ENCODE results near the gene FAM163B.
A peak's percentile ranks its signal among the peaks of the same experiment; 100 is the strongest.

Gene FAM163B

DNA sequence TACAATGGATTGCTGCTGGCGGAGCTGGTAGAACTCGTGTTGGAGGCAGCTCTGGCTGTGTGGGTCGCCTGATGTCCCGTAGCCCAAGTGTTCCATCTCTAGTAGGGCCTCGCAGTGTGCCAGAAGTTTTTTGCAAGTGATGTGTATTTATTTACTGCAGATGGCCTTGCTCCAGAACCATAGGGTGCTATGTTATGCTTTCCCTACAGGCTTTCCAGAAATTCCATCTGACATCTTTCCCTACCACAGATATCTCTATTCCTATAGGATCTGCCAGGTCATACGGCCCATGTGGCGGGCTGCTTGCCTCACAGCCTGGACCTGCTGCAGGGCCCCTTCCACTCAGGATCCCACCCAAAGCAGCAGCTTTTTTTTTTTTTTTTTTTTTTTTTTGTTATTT lies 57.7 kb downstream of the FAM163B start:
- no peak for DNase-seq (ENCODE audit: low read depth in 2 of 3, low spot score in 2 of 3)

- no peak for DNase-seq (ENCODE audit: low read depth in 2 of 3, low spot score in 2 of 3)
Observed at GRCh38 chr9:133547116-133547515, 62.1 kb downstream of the FAM163B start.

DNA sequence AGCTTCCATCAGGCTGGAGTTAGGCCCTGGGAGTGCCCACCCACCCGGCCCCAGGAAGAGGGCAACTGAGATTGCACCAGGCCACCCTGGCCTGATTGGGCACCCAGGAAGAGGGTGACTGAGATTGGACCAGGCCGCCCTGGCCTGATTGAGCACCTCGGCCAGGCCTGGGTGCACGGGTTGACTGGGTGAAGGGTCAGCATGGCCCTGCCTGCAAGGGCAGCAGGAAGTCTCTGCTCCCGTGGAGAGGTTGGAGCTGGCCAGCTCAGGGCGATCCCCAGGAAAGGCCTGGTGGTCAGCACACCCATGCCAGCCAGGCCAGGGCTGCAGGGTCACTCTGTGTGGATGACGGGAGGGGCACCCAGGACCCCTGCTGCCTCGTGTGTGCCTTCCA lies 62.9 kb downstream of the FAM163B start:
- DNase-seq (ENCODE audit: low read depth in 2 of 3, low spot score in 2 of 3), result no peak

- no peak for DNase-seq (ENCODE audit: low read depth in 2 of 3, low spot score in 2 of 3)
Observed at GRCh38 chr9:133545494-133546286, 63.5 kb downstream of the FAM163B start.

DNA sequence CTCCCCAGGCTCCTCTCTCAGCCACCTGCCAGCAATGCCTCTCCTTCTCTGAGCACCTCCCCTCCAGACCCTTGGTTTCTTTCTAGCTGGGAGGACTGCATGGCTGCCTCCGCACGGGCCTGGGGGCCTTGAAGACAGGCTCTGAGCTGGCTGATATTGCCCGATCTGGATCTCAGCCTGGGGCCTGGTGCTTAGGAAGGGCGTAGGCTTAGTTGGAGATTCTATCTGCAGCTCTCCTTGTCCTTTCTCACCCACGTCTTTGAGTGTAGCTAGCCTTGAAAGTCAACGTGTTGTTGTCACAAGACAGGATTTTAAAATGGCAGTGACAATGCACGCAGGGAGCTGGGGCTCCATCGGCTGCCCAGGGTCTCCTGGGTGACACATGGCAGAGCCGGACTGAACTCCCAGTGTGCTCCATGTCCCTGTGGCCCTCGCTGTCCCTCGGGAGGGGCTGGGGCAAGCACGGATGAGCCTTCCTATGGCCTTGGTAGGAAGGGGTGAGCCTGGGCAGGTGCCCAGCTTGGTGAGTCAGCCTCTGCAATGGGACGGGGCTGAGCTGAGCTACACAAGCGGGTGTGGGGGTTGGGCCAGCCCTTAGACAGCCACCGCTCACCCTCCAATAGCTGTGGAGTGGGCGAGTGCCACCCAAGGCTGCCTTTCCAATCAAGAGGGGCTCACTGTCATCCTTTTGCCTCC lies 65.3 kb downstream of the FAM163B start:
- DNase-seq (ENCODE audit: low read depth in 2 of 3, low spot score in 2 of 3), result no peak

DNA sequence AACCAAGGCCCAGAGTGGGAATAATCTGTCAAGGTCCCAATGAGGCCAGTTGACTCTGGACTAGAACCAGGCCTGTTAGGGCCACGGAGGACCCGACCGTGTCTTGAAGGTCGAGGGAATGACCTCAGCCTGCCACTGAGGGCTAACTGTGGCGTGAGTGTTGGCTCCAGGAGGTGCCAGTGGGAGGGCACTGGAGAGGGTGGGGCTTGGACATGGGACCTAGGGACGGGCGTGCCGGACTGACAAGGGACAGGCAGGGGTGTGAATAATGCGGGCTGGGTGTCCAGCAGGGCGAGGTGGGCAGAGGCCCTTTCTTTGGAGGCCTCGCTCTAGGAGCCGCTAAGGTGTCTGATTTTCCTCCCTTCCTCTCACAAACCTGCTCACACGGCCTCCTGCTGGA lies 67.2 kb downstream of the FAM163B start:
- no peak for DNase-seq (ENCODE audit: low read depth in 2 of 3, low spot score in 2 of 3)

- DNase-seq (ENCODE audit: low read depth in 2 of 3, low spot score in 2 of 3), result no peak
Observed at GRCh38 chr9:133540698-133541025, 68.5 kb downstream of the FAM163B start.

GRCh38 chr9:133539991-133540697 lies 69.0 kb downstream of the FAM163B start:
- DNase-seq (ENCODE audit: low read depth in 2 of 3, low spot score in 2 of 3), result no peak

- DNase-seq (ENCODE audit: low read depth in 2 of 3, low spot score in 2 of 3), result no peak
Observed at GRCh38 chr9:133538851-133539833, 70.0 kb downstream of the FAM163B start.

- DNase-seq (ENCODE audit: low read depth in 2 of 3, low spot score in 2 of 3), result no peak
Observed at GRCh38 chr9:133538176-133538575, 71.0 kb downstream of the FAM163B start.

- no peak for DNase-seq (ENCODE audit: low read depth in 2 of 3, low spot score in 2 of 3)
Observed at GRCh38 chr9:133537257-133537656, 71.9 kb downstream of the FAM163B start.

DNA sequence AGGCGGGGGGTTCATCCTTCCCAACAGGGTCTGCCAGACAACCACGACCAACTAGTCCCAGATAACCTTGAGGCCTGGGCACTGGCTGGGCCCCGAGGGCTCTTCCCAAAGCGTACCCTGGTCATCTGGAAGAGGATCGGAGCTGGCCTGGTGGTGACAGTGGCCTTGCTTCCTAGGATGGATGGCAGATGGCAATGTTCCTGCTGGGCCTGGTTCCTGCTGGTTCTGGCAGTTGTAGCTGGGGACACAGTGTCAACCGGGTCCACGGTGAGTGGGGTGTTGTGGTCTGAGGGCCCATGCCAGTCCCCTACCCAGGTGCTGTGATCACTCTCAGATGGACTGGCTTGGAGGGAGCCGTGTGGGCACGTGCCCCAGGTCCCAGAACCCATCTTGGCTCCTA lies 72.7 kb downstream of the FAM163B start:
- DNase-seq (ENCODE audit: low read depth in 2 of 3, low spot score in 2 of 3), result no peak

- DNase-seq (ENCODE audit: low read depth in 2 of 3, low spot score in 2 of 3), result no peak
Observed at GRCh38 chr9:133536080-133536479, 73.1 kb downstream of the FAM163B start.

GRCh38 chr9:133535306-133535877 lies 73.8 kb downstream of the FAM163B start:
- DNase-seq (ENCODE audit: low read depth in 2 of 3, low spot score in 2 of 3), result no peak

GRCh38 chr9:133534346-133535291 lies 74.6 kb downstream of the FAM163B start, which contains the start of gene ADAMTSL2:
Gene ADAMTSL2 (plus strand): TSS chr9:133534704. CDS start chr9:133536713, 2,009 bp downstream.
- peak in 1 of 3 experiments; percentile 12 for DNase-seq (ENCODE audit: low read depth in 2 of 3, low spot score in 2 of 3)

DNA sequence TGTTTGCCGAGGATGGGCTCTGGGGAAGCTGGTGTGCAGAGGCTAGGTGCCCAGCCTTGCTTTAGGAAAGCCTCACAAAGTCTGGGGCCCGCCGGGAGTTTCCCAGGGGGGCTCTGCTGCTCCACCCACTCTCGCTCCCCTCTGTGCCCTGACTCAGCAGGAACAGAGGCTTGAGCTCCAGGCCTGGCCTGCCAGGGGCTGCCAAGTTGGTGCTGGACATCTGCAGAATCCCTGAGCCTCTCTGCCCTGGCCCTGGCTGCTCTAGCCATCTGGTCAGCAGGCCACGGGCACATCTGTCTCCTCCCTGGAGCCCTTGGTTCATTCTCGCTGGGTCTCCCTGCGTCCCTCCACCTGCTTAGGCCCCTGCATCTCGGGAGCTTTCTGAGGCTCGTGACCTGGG lies 75.3 kb downstream of the FAM163B start:
- DNase-seq (ENCODE audit: low read depth in 2 of 3, low spot score in 2 of 3), result no peak

DNA sequence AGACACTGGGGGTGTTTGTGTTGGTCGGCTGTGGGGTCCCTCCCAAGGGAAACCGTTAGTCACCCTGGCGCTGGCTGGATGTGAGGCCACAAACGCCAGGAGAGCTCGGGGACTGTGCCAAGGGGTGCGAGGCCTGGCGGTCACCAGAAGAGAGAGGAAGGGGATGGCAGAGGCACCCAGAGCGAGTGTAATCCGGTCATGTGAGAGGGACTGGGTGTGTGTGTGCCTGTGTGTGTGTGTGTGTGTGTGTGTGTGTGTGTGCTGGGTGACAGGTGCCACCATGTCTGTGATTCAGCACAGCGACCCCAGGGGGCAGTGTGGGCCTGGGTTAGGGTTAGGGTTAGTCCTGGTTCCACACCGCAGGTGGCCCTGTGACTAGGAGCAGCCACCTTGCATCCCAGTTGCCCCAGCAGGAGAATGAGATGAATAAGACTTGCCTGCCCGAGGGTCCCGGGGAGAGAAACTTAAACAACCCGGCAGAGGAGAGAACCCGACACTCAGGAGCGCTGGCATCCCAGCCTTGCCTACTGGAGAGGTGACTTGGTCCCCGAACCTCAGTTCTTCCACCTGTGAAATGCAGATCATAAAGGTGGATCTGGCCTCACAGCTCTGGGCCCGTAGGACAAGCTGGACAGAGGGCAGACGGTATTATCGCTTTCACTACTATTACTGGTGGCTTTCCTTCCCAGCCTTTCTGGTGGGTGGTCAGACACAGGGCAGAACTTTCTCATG lies 76.1 kb downstream of the FAM163B start:
- peak; percentile 36 to 41 (median 37) for DNase-seq (ENCODE audit: low read depth in 2 of 3, low spot score in 2 of 3)

DNA sequence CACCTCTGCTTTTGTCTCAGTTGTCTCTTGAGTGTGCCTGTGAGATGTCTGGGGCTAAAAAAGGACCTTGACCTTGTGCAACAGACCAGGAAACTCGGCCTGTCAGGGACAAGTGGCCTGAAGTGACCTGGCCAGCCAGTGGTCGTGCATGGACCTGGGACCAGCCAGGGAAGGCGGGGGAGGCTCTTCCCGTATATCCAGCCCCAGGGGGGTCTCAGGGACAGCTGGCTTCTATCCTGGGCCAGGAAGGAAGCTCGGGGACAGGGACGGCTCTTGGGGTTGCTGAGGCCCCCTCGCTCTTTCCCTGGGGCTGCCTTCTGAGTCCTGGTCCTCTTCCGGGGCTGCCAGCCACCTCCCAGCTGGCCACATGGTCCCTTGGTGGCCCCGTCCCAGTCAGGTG lies 77.9 kb downstream of the FAM163B start:
- no peak for DNase-seq (ENCODE audit: low read depth in 2 of 3, low spot score in 2 of 3)

DNA sequence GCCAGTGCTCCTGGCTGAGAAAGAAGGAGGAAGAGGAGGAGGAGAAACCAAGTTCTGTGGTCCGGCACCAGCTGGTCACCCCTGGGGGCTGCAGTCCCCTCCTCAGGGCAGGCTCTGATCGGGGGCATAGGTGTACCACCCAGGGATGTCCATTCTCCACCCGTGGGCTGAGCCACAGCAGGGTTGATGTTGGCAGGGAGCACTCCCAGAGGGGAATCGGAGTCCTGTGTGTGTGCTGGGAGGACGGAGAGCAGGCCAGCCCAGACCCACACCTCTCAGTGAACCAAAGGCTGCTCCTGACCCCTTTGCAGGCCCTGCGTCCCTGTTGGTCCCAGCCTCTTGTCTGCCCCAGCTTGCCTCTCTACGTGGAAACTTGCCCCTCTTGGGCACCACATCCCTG lies 79.3 kb downstream of the FAM163B start:
- DNase-seq (ENCODE audit: low read depth in 2 of 3, low spot score in 2 of 3), result no peak

Measured in activated CD8-positive, alpha-beta memory T cell treated with anti-CD3 and anti-CD28 coated beads for 48 hours (primary cell).